ENCODE results near the gene ISOC2.
"Not testable (repeated sequence)": the region's sequence is repeated elsewhere in the genome, so short reads cannot be mapped to it uniquely, and the experiment has no call there.

Gene ISOC2

GRCh38 chr19:55453511-55454260 is 7.8 kb downstream of the ISOC2 start:
- DNase-seq (ENCODE audit: extremely low spot score), result no peak
- POLR2A ChIA-PET, result no interaction called here
- CTCF ChIA-PET, result interaction anchor here (0.8 to 1.6 kb wide), 6 partner anchors 14 to 312 kb away, joined by 3 to 9 read pairs (median 3); no protein-coding TSS in a partner anchor
- TF ChIP-seq, protein P1, sequence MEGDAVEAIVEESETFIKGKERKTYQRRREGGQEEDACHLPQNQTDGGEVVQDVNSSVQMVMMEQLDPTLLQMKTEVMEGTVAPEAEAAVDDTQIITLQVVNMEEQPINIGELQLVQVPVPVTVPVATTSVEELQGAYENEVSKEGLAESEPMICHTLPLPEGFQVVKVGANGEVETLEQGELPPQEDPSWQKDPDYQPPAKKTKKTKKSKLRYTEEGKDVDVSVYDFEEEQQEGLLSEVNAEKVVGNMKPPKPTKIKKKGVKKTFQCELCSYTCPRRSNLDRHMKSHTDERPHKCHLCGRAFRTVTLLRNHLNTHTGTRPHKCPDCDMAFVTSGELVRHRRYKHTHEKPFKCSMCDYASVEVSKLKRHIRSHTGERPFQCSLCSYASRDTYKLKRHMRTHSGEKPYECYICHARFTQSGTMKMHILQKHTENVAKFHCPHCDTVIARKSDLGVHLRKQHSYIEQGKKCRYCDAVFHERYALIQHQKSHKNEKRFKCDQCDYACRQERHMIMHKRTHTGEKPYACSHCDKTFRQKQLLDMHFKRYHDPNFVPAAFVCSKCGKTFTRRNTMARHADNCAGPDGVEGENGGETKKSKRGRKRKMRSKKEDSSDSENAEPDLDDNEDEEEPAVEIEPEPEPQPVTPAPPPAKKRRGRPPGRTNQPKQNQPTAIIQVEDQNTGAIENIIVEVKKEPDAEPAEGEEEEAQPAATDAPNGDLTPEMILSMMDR (IDR thresholded peaks at IDR 0.05; ENCODE audit: control extremely low read depth, extremely low read depth, low read depth, missing control alignments), result no peak

DNA sequence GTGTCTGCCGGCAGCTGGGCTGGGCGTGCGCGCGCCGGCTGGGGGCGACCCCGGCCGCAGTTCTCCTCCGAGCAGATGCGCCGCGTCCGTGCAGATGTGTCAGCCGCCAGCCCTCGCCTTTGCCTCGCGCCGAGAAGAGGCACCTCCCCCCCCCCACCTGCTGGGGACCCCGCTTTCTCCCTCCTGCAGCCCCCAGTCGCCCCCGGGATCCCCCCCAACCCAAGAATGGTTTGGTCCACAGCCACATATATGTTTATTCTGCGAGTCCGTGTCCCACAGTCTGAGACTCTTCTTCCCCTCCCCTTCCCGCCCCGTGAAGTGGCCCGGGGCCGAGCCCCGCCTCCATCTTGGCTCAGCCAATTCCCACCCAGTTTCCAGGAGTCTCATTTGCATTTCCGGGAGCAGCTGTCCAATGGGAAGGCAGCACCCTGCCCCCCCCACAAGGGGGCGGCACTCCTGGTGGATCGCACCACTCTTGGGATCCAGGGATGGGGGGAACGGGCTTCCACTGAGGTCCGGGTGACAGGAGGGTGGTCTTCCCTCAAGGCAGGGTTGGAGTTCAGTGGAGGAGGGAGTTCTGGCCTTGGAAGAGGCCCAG is 8.6 kb downstream of the ISOC2 start:
- DNase-seq (ENCODE audit: extremely low spot score), result no peak
- ChIA-PET CTCF (interaction anchor here (1.0 to 1.6 kb wide), 3 partner anchors 15 to 151 kb away, joined by 3 to 9 read pairs (median 5); no protein-coding TSS in a partner anchor), POLR2A (no interaction called here)
- TF ChIP-seq, protein P1 (IDR thresholded peaks at IDR 0.05; ENCODE audit: control extremely low read depth, extremely low read depth, low read depth, missing control alignments), result no peak

DNA sequence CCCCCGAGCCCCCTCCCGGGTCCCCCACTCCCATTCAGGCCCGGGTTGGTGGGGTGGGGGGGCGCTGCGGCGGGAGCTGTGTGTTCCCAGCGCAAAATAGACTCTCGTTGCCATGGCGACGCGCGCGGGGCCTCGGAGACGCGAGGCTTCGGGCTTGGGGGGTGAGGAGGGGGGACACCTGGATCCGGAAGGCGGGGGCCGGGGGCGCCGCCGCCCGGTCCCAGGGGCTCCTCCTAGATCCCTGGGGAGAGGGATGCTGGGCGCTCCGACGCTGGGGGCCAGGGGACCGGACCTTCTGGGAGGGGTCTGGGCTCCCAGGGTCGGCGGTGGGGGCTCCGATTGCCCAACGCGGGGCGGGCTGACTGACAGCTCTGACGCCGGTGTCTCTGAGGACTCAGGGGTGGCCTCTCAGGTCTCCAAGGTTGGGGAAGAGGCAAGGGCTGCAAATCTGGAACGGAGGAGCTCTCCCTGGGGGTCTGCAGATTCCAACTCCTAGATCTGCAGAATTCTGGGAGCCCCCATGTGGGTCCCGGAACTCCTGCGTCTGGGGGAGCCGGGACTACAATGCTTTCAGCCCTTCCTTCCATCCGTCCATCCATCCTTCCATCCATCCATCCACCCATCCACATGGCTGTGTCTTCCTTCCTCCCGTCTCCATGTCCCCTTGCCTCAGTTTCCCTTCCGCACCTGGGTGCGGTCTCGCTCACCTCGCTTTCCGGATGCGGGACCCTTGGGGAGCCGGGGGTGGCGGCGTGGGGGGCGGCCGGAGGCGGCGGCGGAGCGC is 9.3 kb downstream of the ISOC2 start:
- TF ChIP-seq, protein P1 (IDR thresholded peaks at IDR 0.05; ENCODE audit: control extremely low read depth, extremely low read depth, low read depth, missing control alignments), result no peak
- CTCF ChIA-PET, result interaction anchor here (1.0 kb wide), 1 partner anchor 16 kb away, joined by 5 read pairs; no protein-coding TSS in a partner anchor
- POLR2A ChIA-PET, result no interaction called here
- DNase-seq (ENCODE audit: extremely low spot score), result no peak

DNA sequence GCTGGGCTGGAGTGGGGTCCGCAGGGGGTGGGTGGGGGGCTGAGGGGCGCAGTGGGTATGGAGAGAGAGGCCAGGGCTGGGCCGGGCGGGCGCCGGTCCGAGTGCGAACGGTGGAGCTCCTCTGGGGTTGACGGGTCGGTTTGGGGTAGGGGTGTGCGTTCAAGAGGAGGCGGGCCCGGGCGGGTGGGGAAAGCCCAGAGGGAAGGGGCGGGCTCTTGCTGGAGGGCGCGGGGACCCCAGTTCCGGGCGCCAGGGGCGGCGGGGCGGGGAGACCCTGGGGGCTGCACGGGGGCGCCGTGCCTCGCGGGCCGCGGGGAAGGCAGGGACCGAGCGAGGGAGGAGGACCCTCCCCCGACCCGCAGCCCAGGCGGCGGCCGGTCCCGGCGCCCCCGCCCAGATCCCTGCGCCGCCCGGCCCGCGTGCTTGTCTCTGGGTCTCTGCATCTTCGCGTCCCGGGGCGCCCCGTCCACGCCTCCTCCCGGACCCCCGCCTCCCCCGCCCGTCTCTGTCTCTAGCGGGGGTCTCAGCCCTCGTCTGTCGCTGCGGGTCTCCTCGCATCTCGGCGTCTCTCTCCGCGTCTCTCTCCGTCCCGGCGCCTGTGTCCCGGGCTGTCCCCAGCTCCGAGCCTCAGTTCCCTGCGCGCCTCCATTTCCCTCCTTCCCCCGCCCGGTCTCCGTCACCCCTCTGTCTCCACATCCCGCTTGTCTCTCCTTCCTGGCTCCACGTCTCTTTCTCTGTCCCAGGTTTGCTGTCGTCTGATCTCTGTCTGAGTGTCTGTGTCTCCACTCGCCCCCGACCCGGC is 10.1 kb downstream of the ISOC2 start:
- CTCF ChIA-PET, result no interaction called here
- DNase-seq (ENCODE audit: extremely low spot score), result no peak
- POLR2A ChIA-PET, result no interaction called here
- TF ChIP-seq, protein P1 (IDR thresholded peaks at IDR 0.05; ENCODE audit: control extremely low read depth, extremely low read depth, low read depth, missing control alignments), result no peak

- TF ChIP-seq, protein P1 (IDR thresholded peaks at IDR 0.05; ENCODE audit: control extremely low read depth, extremely low read depth, low read depth, missing control alignments), result no peak
- ChIA-PET POLR2A (no interaction called here), CTCF (interaction anchor here (1.0 kb wide), 1 partner anchor 18 kb away, joined by 6 read pairs; no protein-coding TSS in a partner anchor)
- no peak for DNase-seq (ENCODE audit: extremely low spot score)
Observed at GRCh38 chr19:55449469-55449868, 12.0 kb downstream of the ISOC2 start.

- POLR2A ChIA-PET; DNase-seq (ENCODE audit: extremely low spot score); CTCF ChIA-PET: not testable (repeated sequence)
Observed at GRCh38 chr19:55448175-55448490, 13.3 kb downstream of the ISOC2 start.
